HFF-Myc (cell line): Measurements from ENCODE around the gene ACTG1.

Experiments used
- DNase-seq: peaks from one replicate; pipeline ENCODE4 v3.0.0-alpha.2; 2011; ENCODE audit warnings: low read depth; ENCODE audit errors: extremely low read depth
- H3K4me3 ChIP-seq: replicated peaks from 2 replicates; pipeline ENCODE4 v1.5.1; 2011; ENCODE audit warnings: low read depth, mild to moderate bottlenecking, control low read depth, low read length
- TF ChIP-seq, protein P1 (sequence below): IDR thresholded peaks from 2 replicates; pipeline ENCODE4 v1.5.1; 2012; ENCODE audit warnings: mild to moderate bottlenecking, low read depth, low read length, control low read depth; ENCODE audit errors: missing control alignments

The ACTG1 gene

DNA sequence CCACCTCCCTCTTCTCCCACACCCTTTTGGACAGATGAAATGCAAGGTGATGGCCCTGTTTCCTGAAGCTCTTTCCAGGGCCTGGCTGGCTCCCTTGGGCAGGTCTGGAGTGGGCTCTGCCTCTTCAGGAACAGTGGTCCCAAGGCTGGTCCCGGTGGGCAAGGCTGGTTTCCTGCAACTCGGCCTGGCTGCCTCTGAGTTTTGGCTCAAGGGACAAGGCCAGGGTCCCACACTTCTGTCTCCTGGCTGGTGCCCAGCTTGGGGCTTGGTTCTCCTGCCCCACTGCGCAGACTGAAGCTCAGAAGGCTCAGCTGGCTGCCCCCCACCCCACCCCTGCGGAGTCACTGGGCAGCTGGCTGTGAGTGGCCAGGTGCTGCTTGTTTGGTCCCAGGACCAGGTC is 3.8 kb upstream of the ACTG1 start:
- no peak for DNase-seq
- H3K4me3 ChIP-seq = peak overlapping the region; percentile 69
- TF ChIP-seq, protein P1, sequence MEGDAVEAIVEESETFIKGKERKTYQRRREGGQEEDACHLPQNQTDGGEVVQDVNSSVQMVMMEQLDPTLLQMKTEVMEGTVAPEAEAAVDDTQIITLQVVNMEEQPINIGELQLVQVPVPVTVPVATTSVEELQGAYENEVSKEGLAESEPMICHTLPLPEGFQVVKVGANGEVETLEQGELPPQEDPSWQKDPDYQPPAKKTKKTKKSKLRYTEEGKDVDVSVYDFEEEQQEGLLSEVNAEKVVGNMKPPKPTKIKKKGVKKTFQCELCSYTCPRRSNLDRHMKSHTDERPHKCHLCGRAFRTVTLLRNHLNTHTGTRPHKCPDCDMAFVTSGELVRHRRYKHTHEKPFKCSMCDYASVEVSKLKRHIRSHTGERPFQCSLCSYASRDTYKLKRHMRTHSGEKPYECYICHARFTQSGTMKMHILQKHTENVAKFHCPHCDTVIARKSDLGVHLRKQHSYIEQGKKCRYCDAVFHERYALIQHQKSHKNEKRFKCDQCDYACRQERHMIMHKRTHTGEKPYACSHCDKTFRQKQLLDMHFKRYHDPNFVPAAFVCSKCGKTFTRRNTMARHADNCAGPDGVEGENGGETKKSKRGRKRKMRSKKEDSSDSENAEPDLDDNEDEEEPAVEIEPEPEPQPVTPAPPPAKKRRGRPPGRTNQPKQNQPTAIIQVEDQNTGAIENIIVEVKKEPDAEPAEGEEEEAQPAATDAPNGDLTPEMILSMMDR = no peak

DNA sequence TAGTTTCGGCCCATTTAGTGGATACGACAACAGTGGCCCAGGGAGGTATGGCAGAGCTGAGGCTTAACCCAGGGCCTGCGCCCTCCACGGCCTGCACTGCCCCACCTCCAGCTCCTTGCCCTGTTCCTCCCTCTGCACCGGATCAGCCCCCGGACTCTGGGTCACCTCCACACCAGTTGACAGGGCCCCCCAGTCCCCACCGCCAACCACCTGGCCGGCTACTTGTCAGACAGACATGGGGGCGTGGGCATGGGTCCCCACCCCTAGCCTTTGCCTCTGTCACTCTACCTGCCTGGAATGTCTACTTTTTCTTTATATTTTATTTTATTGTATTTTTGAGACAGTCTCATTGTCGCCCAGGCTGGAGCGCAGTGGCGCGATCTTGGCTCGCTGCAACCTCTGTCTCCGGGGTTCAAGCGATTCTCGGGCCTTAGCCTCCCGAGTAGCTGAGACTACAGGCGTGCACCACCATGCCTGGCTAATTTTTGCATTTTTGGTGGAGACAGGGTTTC is 3.0 kb upstream of the ACTG1 start:
- H3K4me3 ChIP-seq = peak overlapping the region; percentile 69
- DNase-seq = no peak
- TF ChIP-seq, protein P1 = no peak

DNA sequence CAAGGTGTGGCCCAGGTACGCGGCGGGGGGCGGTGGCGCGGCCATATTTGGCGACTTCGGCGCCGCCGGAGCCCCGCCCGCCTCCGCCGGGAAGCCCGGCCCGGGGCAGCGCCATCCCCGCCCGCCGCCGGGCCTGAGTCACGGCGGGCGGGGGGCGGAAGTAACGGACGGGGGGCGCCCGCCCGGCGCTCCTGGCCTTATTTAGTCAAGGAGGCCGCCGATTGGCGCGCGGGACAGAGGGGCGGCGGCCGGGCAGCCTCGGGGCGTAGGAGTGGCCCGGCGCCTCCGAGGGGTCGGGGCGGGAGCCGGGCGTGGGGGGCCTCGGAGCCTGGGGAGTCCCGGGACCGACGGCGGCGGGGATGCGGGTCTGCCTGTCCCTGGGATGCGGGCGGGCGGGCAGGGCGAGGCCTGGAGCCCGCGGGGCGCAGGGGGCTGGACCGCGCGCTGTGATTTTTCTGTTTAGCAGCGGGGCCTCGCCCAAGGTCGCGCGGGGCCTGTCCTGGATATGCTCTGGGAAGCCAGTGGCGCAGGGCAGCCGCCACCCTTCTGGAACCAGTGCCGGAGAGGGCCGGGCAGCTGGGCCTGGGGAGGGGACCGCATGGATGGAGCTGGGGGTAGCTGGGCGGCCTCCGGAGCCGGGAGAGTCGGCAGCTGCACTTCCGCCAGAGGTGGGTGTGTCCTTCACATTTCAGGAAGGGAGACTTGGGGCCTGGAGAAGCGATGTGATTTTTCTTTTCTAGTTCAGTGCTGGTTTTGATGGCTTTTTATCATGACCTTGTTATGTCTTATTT is 2.3 kb upstream of the ACTG1 start:
- DNase-seq = peak; percentile 39
- peak overlapping the region; percentile 69 for H3K4me3 ChIP-seq
- TF ChIP-seq, protein P1 = no peak

DNA sequence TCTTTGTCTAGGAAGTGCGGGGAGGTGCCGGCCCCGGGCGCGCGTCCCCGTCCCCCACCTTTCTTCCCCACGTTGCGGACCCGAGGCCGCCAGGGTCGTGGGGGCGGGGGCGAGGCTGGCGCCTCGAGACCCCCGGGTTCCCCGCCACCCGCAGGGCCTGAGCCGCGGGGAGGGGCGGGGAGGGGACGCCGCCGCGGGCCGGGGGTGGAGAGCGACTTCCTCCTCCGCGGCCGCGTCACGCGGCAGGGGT is 1.8 kb upstream of the ACTG1 start:
- DNase-seq = no peak
- TF ChIP-seq, protein P1 = no peak
- H3K4me3 ChIP-seq = peak overlapping the region; percentile 69

DNA sequence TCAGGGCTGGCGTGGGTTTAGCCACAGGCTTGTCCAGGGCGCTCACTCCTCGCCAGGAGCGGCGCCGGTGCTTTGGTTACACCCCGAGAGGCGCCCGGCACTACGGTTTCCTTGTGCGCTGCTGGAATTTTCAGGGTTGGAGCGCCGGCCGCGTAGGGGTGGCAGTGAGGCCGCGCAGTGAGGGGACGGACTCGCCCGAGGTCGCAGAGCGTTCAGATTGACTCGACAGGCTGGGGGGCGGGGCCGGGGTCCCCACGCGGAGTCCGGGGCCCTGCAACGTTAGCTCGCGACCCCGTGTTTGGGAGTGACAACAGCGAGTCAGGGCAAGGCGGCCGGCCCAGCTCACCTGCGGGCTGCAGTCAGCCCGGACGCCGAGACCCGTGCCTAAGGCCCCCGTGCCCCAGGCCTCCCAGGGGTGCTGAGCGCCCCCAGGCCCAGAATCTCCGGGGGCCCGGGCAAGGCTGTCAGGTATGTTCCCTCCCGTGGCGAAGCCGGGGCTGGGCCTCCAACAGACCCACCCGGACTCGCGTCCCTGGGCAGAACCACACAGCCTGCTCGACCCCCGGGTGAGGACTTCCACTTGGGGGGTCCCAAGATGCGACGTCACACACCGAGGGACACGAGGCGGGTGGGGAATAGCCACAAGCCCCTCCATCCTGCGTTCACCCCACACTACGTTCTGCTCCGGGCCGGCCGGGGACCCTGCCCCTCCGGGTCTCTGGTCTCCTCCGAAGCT is 1.3 kb upstream of the ACTG1 start:
- H3K4me3 ChIP-seq = peak overlapping the region; percentile 69
- no peak for DNase-seq
- TF ChIP-seq, protein P1 = no peak

DNA sequence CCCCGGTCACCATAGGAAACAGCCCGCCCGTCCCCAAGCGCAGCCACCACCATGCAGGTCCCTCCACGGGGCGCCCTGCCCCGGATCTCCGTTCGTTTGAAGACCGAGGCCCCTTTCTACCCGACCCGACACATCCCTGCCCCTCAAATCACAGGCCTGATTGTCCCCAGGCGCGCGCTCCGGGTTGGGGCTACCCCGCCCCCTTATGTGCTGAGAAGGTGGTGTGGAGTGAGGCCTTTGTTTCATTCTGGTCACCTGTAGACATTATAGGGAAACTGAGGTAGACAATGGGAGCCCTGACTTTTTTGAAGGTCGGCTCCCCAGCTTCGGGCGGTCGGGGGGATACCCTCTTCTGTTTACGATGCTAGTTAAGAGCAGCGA is 763 bp upstream of the ACTG1 start:
- peak overlapping the region; percentile 69 for H3K4me3 ChIP-seq
- TF ChIP-seq, protein P1 = no peak
- DNase-seq = no peak
